NCI-H526 (cell line): ENCODE data around the gene SLC27A5.
"Not testable (repeated sequence)": the region's sequence is repeated elsewhere in the genome, so short reads cannot be mapped to it uniquely, and the experiment has no call there.

ENCODE experiments used
- DNase-seq, 2 experiments: peaks; one replicate each; lab custom pipeline; 2025; lab: John Stamatoyannopoulos, UW

Gene SLC27A5

DNA sequence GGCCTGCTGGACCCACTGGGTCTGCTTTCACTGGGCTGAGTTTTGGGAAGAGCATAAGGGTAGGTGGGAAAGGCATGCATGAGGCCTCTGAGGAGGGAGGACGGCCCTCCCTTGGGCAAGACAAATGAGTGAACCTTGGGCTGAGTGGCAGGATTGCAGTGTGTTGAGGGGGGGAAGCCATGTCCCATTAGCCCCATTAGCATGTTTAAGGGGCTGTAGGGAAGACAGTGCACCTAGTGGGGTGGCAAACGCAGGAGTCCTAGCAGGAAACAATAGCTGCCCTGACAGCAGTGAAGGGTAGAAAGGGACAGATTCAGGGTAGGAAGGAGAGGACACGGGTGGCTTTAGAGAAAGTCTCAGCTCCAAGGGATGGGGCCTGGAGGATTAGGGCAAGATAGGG is 10.9 kb upstream of the SLC27A5 start:
- no peak for DNase-seq

GRCh38 chr19:58521651-58522050 is 9.9 kb upstream of the SLC27A5 start:
- DNase-seq, result no peak

DNA sequence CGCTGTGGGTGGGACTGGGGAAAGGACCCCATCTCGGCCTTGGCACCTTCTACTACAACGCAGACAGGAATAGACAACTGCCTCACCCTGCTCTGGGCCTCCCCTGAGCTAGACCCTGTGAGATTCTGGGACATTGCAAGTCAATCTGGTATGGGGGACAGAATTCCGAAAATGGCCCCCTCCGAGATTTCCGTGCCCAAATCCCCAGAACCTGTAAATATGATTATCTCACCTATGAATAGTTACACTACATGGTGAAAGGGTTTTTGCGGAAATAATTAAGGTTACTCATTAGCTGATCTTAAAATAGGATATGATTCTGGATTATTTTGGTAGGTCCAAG is 8.4 kb upstream of the SLC27A5 start:
- no peak for DNase-seq

GRCh38 chr19:58519355-58520256 is 7.8 kb upstream of the SLC27A5 start, which contains the start of gene ZBTB45:
Gene ZBTB45, minus strand, starts transcription at chr19:58519810. Its CDS starts 2,137 bp downstream, at chr19:58517673.
- DNase-seq, result peak; percentile 91 to 97

DNA sequence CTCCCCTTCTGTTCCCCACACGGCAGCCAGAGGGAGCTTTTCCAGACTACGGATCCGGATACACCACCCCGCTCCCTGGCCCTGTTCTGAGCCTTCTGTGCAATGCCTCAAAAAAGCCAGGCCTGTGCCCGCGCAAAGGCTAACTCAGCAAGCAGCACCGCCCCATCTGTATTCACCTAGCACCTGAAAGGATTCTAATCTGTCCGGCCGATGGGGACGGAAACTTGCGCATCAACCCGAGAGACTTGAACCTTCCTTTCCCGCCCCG is 7.2 kb upstream of the SLC27A5 start:
- peak; percentile 55 to 88 for DNase-seq

GRCh38 chr19:58518256-58519086 is 6.7 kb upstream of the SLC27A5 start:
- DNase-seq, result peak in 1 of 2 experiments; percentile 44

DNA sequence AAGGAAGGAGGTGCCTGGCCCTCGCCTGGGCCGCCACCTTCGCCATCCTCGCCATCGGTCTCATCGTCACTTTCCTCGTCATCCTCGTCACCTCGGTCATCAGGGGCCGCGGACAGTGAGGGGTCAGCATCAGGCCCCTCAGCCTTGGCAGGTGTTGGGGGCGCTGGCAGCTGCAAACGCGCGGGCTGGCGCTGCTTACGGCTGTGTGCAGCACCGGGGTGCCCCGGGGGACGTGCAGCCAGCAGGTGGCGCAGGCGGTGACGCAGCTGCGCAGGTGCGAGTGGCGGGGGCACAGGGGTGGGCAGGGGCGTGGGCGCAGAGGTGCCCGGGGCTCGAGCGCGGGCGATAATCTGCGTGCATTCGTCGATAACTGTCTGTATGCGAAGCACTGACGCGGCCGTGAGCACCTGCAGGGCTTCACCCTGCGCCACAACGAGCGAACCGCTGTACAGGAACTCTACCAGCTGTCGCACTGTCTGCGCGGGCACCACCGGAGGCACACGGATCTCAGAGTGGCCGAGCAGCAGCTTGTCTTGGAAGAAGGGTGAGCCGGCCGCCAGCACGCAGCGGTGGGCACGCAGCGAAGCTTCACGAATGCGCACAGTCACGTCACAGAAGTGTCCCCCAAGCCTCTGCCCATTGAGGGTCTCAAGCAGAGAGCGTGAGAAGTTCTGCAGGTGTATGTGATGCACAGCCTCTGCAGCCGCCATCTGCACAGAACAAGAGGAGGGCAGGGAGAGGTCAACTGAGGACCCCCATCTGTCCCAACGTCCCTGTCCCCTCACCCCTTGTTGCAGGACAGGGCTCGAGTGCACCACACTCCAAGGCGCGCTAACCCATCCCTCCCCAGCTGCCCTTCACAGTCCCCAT is 5.4 kb upstream of the SLC27A5 start:
- peak in 1 of 2 experiments; percentile 85 for DNase-seq

- DNase-seq, result no peak
Measured at GRCh38 chr19:58516246-58516836, 4.5 kb upstream of the SLC27A5 start.

DNA sequence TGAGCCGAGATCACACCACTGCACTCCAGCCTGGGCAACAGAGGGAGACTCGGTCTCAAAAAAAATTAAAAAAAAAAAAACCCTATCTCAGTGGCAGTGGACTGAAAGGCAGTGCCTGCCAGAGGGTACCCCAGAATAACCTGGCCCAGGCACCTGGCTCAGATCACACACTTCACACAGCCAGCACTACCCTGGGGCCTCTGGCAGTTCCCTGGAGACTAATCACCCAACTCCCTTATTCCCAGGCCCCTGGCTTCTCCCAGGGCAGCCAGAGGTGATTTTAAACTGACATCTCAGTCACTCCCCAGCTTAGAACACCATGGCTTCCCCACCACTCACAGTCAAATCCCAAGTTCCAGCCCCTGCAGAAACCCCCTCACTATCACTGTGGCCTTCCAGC is 3.5 kb upstream of the SLC27A5 start:
- peak in 1 of 2 experiments; percentile 36 for DNase-seq

- DNase-seq, result no peak
Measured at GRCh38 chr19:58514564-58515022, 2.8 kb upstream of the SLC27A5 start.

DNA sequence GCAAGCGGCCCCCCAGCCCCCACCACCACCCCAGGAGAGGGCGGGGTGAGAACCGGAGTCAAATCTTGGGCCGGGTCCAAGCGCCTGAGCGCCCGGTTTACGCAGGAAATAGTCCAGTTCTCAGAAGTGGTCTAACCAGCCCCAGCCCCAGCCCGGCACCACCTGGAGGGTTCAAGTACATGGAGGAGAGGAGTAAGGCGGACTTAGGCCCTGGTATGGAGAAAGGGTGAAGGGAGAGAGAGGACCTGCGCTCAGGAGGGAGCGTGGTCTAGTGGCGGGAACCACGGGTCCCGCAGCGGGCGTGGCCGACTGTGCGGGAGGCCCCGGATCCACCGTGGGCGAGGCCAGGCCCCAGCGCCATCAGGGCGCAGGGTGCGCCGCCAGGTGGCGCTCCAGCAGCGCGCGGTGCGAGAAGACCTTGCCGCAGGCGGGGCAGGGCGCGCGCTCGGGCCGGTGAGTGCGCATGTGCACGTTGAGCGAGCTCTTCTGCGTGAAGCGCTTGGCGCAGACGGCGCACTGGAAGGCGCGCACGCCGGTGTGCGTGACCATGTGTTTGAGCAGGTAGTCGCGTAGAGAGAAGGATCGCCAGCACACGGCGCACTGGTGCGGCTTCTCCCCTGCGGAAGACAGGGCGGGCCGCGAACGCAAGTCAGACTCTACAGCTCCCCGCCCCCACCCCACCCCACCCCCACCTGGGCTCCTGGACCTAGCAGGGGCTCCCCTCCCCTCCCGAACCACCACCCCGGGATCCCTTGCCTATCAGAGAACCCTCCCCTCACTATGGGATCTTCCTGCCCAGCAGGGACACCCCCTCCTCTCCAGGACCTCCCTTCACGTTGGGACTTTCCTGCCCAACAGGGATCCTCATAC is 2.1 kb upstream of the SLC27A5 start:
- DNase-seq, result peak; percentile 83 to 96

- DNase-seq, result no peak
Measured at GRCh38 chr19:58513213-58513693, 1.5 kb upstream of the SLC27A5 start.

DNA sequence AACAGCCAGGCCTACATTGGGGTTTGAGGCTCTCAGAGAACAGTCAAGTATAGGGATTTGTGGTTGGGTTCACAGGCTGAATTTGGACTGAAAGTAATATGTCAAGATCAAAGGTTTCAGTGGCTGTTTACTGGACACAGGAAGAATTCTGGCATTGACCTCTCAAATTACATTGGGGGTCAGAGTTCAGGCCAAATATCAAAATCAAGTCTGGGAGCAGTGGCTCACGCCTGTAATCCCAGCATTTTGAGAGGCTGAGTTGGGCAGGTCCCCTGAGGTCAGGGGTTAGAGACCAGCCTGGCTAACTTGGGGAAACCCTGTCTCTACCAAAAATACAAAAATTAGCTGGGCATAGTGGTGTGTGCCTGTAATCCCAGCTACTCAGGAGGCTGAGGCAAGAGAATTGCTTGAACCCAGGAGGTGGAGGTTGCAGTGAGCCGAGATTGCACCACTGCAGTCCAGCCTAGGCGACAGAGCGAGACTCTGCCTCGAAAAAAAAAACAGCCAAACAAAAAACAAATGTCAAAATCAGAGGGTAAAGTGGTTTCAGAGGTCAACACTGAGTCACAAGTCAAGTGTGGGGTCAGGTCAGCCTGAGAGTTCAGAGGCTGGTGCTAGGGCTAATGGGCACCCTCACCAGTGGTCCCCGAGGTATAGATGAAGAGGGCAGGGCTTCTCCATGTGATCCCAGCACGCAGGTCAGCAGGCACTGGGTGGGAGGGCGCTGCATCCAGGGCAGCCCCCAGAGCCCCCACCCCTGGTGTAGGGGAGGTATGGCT is 1.5 kb downstream of the SLC27A5 start:
- DNase-seq, result no peak

DNA sequence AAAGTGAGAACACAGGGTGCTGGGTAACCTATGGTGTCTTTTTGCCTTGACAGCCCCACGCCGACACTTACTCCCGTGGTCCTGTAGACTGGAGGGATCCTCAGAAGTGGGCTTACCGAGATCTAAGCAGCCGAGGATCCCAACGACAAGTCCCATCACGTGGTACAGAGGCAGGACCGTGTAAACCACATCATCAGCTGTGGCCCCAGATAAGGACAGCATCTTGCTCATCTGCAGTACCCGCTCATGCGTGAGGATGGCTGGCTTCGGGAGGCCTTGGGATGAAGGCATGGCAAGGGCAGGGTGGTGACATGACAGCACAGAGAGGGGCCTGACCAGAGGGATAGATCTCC is 2.1 kb downstream of the SLC27A5 start:
- DNase-seq, result no peak

- not testable (repeated sequence) for DNase-seq
Measured at GRCh38 chr19:58507602-58508223, 4.1 kb downstream of the SLC27A5 start.

DNA sequence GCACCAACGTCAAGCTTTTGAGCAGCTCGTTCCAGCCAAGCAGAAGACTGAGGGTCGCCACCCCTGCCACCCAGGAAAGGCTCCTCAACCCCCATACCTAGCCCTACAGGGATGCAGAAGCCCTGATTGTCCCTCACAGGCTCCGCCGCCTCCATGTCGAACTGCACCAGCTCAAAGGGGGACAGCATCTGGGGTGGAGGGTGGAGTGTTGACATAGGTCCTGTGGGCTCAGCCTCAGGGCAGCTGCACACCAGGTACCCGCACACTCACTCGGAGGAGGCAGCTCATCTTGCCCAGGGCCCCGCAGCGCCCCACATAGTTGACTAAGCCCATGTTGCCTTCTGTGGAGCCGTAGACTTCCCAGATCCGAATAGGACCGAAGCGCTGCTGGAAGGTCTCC is 11.6 kb downstream of the SLC27A5 start:
- DNase-seq, result no peak

GRCh38 chr19:58499021-58499927 is 12.5 kb downstream of the SLC27A5 start:
- peak; percentile 98 to 99 for DNase-seq

DNA sequence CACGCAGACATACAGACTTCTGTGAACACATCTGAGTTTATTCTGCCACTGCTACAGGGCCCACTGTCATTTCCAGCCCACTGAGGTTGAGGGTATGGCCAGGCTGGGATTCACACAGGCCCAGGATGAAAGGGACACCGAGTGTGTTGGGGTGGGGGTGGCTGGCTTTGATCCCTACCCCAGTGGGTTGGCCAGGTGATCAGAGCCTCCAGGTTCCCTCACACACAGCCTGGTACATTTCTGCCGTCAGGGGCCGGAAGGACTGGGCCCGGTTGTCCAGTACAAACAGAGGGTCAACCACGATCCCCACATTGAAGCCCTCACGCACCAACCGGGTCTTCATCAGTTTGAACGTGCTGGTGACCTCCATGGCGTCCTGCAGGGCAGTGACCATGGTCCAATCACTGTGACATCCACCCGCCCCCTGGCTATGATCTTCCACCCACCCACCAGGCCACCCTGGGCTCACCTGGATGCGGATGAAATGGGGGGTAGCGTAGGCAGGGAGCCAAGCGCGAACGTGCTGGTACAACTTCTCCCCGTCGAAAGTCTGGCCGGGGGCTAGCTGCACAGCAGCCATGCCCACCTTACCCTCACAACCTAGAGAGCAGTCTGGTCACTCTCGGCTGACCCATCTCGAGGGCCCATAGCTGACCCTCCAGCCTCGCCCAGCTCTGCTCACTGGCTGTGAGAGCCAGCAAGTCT is 13.3 kb downstream of the SLC27A5 start:
- DNase-seq, result no peak
